SK-N-SH (cell line): Measurements from ENCODE around the gene ARHGEF39. TPM values are rescaled to one million over a fixed set of nuclear protein-coding genes. Genes with fewer than 3 reads are reported as not detected.

ENCODE experiments used
- CTCF ChIA-PET: fragments of 300-600, 350-600 bp; formaldehyde crosslinking; extraction: SDS; loops from one replicate; lab custom pipeline; 2021; lab: Yijun Ruan, JAX
- POLR2A ChIA-PET: fragments of 350-600 bp; sonication (Branson Sonifier 250); formaldehyde crosslinking; extraction: SDS; loops from one replicate; lab custom pipeline; 2020; ENCODE audit warnings: antibody characterized with exemption, inconsistent platforms; lab: Yijun Ruan, JAX
- DNase-seq: peaks from one replicate; pipeline ENCODE4 v3.0.0; 2012
- H2AFZ ChIP-seq: fragments of 200-600 bp; sonication (generic); 2 replicates; pipeline ENCODE4 v1.8.1; 2016; ENCODE audit warnings: antibody characterized with exemption, mild to moderate bottlenecking, low read depth
- H3F3A ChIP-seq: fragments of 200-600 bp; sonication (generic); replicated peaks from 2 replicates; pipeline ENCODE3; 2016; ENCODE audit warnings: antibody characterized with exemption, mild to moderate bottlenecking; ENCODE audit not compliant: insufficient read depth
- H3K27ac ChIP-seq, 2 experiments: fragments of 200-500 bp in 1 of 2; fragments of 200-600 bp in 1 of 2; sonication (Bioruptor generic) in 1 of 2; sonication (generic), shearing (Covaris generic) in 1 of 2; 2 replicates each; pipeline versions ENCODE4 v1.5.1 to v1.6.1; 2014 to 2016; ENCODE audit warnings: low read depth in 2 of 2, inconsistent platforms in 1 of 2, low read length in 1 of 2, mild to moderate bottlenecking in 1 of 2, mixed read lengths in 1 of 2
- H3K27me3 ChIP-seq: fragments of 200-600 bp; sonication (generic), shearing (Covaris generic); 2 replicates; pipeline ENCODE4 v1.6.1; 2016; ENCODE audit warnings: mixed run types; ENCODE audit not compliant: insufficient read depth
- H3K36me3 ChIP-seq, 2 experiments: fragments of 200-500 bp in 1 of 2; fragments of 200-600 bp in 1 of 2; sonication (Bioruptor generic) in 1 of 2; sonication (generic) in 1 of 2; replicated peaks in 1 of 2; 2 replicates each; pipeline versions ENCODE3 to v1.5.1; 2014 to 2016; ENCODE audit warnings: low read length in 1 of 2, mild to moderate bottlenecking in 1 of 2; ENCODE audit not compliant: insufficient read depth in 2 of 2, control insufficient read depth in 1 of 2
- H3K4me1 ChIP-seq, 2 experiments: fragments of 200-500 bp in 1 of 2; fragments of 200-600 bp in 1 of 2; sonication (Bioruptor generic) in 1 of 2; sonication (generic), shearing (Covaris generic) in 1 of 2; 2 replicates each; pipeline versions ENCODE4 v1.5.1 to v1.6.1; 2014 to 2016; ENCODE audit warnings: low read depth in 1 of 2, low read length in 1 of 2, mixed run types in 1 of 2; ENCODE audit not compliant: insufficient read depth in 2 of 2, control insufficient read depth in 1 of 2
- H3K4me2 ChIP-seq: fragments of 200-600 bp; sonication (generic), shearing (Covaris generic); 2 replicates; pipeline ENCODE4 v1.6.1; 2017; ENCODE audit warnings: mixed run types
- H3K4me3 ChIP-seq, 2 experiments: fragments of 200-500 bp in 1 of 2; fragments of 200-600 bp in 1 of 2; sonication (Bioruptor generic) in 1 of 2; sonication (generic), shearing (Covaris generic) in 1 of 2; 2 replicates each; pipeline versions ENCODE4 v1.5.1 to v1.8.1; 2014 to 2016; ENCODE audit warnings: low read depth in 2 of 2, inconsistent platforms in 1 of 2, low read length in 1 of 2, mild to moderate bottlenecking in 1 of 2, mixed read lengths in 1 of 2, moderate library complexity in 1 of 2
- H3K79me2 ChIP-seq: fragments of 200-600 bp; sonication (generic); 2 replicates; pipeline ENCODE4 v1.8.1; 2017; ENCODE audit warnings: mild to moderate bottlenecking; ENCODE audit not compliant: insufficient read depth
- H3K9ac ChIP-seq: fragments of 200-600 bp; sonication (generic); 2 replicates; pipeline ENCODE4 v1.6.1; 2017; ENCODE audit warnings: mixed run types
- H3K9me2 ChIP-seq: fragments of 200-600 bp; sonication (generic); 2 replicates; pipeline ENCODE4 v1.6.1; 2017; ENCODE audit warnings: mixed run types
- H3K9me3 ChIP-seq: fragments of 200-600 bp; sonication (generic); 2 replicates; pipeline ENCODE4 v1.6.1; 2017; ENCODE audit warnings: mixed run types, mild to moderate bottlenecking, moderate library complexity
- H4K20me1 ChIP-seq: fragments of 200-600 bp; sonication (generic); 2 replicates; pipeline ENCODE4 v1.6.1; 2017; ENCODE audit warnings: mild to moderate bottlenecking, mixed run types; ENCODE audit not compliant: insufficient read depth
- CHD2 ChIP-seq: fragments of 150-350 bp; IDR thresholded peaks from 2 replicates; pipeline ENCODE4 v1.6.1; 2018; ENCODE audit warnings: low read length; ENCODE audit not compliant: partially characterized antibody
- CTCF ChIP-seq: fragments of 200-600 bp; sonication (generic); IDR thresholded peaks from 2 replicates; pipeline ENCODE4 v1.6.1; 2017; ENCODE audit warnings: antibody characterized with exemption, mild to moderate bottlenecking, moderate library complexity
- ELF1 ChIP-seq: IDR thresholded peaks from 2 replicates; pipeline ENCODE4 v1.4.0; 2012
- EP300 ChIP-seq, 2 experiments: IDR thresholded peaks; 2 replicates each; pipeline versions ENCODE4 v1.4.0 to v1.6.1; 2012; ENCODE audit warnings: borderline replicate concordance in 1 of 2, low read depth in 1 of 2, low read length in 1 of 2
- FOXJ3 ChIP-seq: sonication (generic); formaldehyde crosslinking; IDR thresholded peaks from 2 replicates; pipeline ENCODE4 v1.5.1; 2020; ENCODE audit warnings: mild to moderate bottlenecking, missing genetic modification reagents
- GABPA ChIP-seq: IDR thresholded peaks from 2 replicates; pipeline ENCODE4 v1.4.0; 2012; ENCODE audit warnings: low read depth, mild to moderate bottlenecking
- IRF3 ChIP-seq: fragments of 150-350 bp; IDR thresholded peaks from 2 replicates; pipeline ENCODE4 v1.6.1; 2016; ENCODE audit warnings: mild to moderate bottlenecking, low read depth, low read length
- MAX ChIP-seq: IDR thresholded peaks from 2 replicates; pipeline ENCODE4 v1.4.0; 2012; ENCODE audit warnings: low read depth
- MEF2A ChIP-seq: IDR thresholded peaks from 2 replicates; pipeline ENCODE4 v1.4.0; 2012; ENCODE audit warnings: low read depth, borderline replicate concordance
- NRF1 ChIP-seq: IDR thresholded peaks from 2 replicates; pipeline ENCODE4 v1.6.1; 2012; ENCODE audit warnings: low read depth, mild to moderate bottlenecking, low read length
- RAD21 ChIP-seq: IDR thresholded peaks from 2 replicates; pipeline ENCODE4 v1.6.1; 2012; ENCODE audit warnings: mild to moderate bottlenecking, low read length
- RFX5 ChIP-seq: IDR thresholded peaks from 2 replicates; pipeline ENCODE4 v1.6.1; 2012; ENCODE audit warnings: mild to moderate bottlenecking, improper control_type of control experiment, low read length
- SIN3A ChIP-seq: IDR thresholded peaks from 2 replicates; pipeline ENCODE4 v1.6.1; 2012; ENCODE audit warnings: low read depth, mild to moderate bottlenecking, low read length, moderate library complexity, borderline replicate concordance
- TEAD4 ChIP-seq: IDR thresholded peaks from 2 replicates; pipeline ENCODE4 v1.4.0; 2012; ENCODE audit warnings: mild to moderate bottlenecking, borderline replicate concordance; ENCODE audit not compliant: insufficient read depth
- USF2 ChIP-seq: fragments of 150-350 bp; IDR thresholded peaks from 2 replicates; pipeline ENCODE4 v1.6.1; 2017; ENCODE audit warnings: antibody characterized with exemption, low read length, low read depth, borderline replicate concordance
- ZBTB33 ChIP-seq: IDR thresholded peaks from 2 replicates; pipeline ENCODE4 v1.4.0; 2012; ENCODE audit warnings: low read depth, borderline replicate concordance
- WGBS: methylation state at CpG from one replicate; pipeline ENCODE4 v1.1.6; 2017; ENCODE audit warnings: low lambda C conversion rate; 5-methylcytosine and 5-hydroxymethylcytosine counted together
- polyA plus RNA-seq, 3 experiments: library from polyadenylated mRNA; depleted of rRNA; stranded (reverse); fragments of >200 nt; gene quantifications; 2 replicates each; pipeline ENCODE4 v1.2.3, GENCODE V29; 2012

Gene ARHGEF39
- polyA plus RNA-seq, 1 of the 3 experiments (the other 2 are of a cell fraction): 4.9 TPM

- 87% methylated on average over 17 of the region's 17 CpGs for WGBS
- ChIA-PET CTCF (interaction anchor here (0.6 to 5.3 kb wide), 6 partner anchors 8 to 109 kb away, joined by 3 to 20 read pairs (median 8); partner anchors contain the start of genes CCDC107 and RMRP), POLR2A (no interaction called here)
- H3K9me3 ChIP-seq: no peaks in the 10 kb centered on the region
- H3K4me2 ChIP-seq: no peak overlapping the region
- H3K36me3 ChIP-seq: no peaks in the 10 kb centered on the region
- no peaks in the 10 kb centered on the region for H4K20me1 ChIP-seq
- no peak overlapping the region for H3K4me3 ChIP-seq
- H3K9ac ChIP-seq: no peak overlapping the region
- H3K27ac ChIP-seq: no peak overlapping the region
- no peak for DNase-seq
- H3K4me1 ChIP-seq: peaks cover 0 to 12% of the 10 kb centered on the region in 2 experiments; a peak in 1 of 4 replicates
- H3K27me3 ChIP-seq: 0 out of 2 replicates have a peak, but pooled peaks cover 4% of the 10 kb centered on the region
- TF ChIP-seq ELF1: no peak
- no peak for TF ChIP-seq RAD21
- TF ChIP-seq MAX: no peak
- no peak for TF ChIP-seq NRF1
- no peak for TF ChIP-seq FOXJ3 (CRISPR knock-in tag)
- no peak for TF ChIP-seq MEF2A
- no peak for TF ChIP-seq GABPA
- TF ChIP-seq EP300 (IDR thresholded peaks at IDR 0.05; ENCODE audit: borderline replicate concordance in 1 of 2, low read depth in 1 of 2, low read length in 1 of 2): no peak
- no peak for TF ChIP-seq CTCF
- TF ChIP-seq ZBTB33: no peak
- no peak for TF ChIP-seq RFX5
- TF ChIP-seq CHD2: no peak
- no peak for TF ChIP-seq IRF3
- TF ChIP-seq TEAD4: no peak
- no peak for TF ChIP-seq USF2
- TF ChIP-seq SIN3A: no peak
- TF ChIP-seq, all 33 proteins: peak for 0
- H2AFZ ChIP-seq: no peak overlapping the region
- H3K79me2 ChIP-seq: no peaks in the 10 kb centered on the region
- no peaks in the 10 kb centered on the region for H3F3A ChIP-seq
- no peaks in the 10 kb centered on the region for H3K9me2 ChIP-seq
These were observed 45.9 kb downstream of the ARHGEF39 start for GRCh38 chr9:35618854-35619799.
